HCT116 (cell line): Measurements from ENCODE around the gene SIRPB2. TPM values are rescaled to one million over a fixed set of nuclear protein-coding genes. Genes with fewer than 3 reads are reported as not detected.

Experiments used
- ATAC-seq: fragments of 200-7000 bp; cut with Tn5 transposase; 2 replicates; pipeline ENCODE4 v1.9.1; 2020; ENCODE audit warnings: mild to moderate bottlenecking, moderate library complexity
- BruUV-seq: library from RNA; stranded (reverse); fragments of 400-500 nt; replicated peaks from 2 replicates; lab custom pipeline; 2021; lab: Mats Ljungman, UMichigan
- CTCF ChIA-PET: fragments of 300-600 bp; sonication (Branson Sonifier 250); formaldehyde crosslinking; loops from one replicate; lab custom pipeline; 2021; ENCODE audit warnings: antibody characterized with exemption; lab: Charles Lee
- POLR2A ChIA-PET: fragments of 300-600, 350-600 bp; sonication (Branson Sonifier 250); formaldehyde crosslinking; loops from one replicate; lab custom pipeline; 2021; ENCODE audit warnings: antibody characterized with exemption; lab: Charles Lee
- RAD21 ChIA-PET, 2 experiments: fragments of 300-600 bp; sonication (Branson Sonifier 250); formaldehyde crosslinking; loops; one replicate each; lab custom pipeline; 2023; ENCODE audit warnings: low total read pairs in 2 of 2; ENCODE audit not compliant: uncharacterized antibody in 2 of 2, unreplicated experiment in 2 of 2, low non-redundant PET in 1 of 2; lab: Charles Lee
- DNase-seq: peaks from one replicate; pipeline ENCODE4 v3.0.0-alpha.2; 2010; ENCODE audit warnings: low read depth, low spot score
- H2AFZ ChIP-seq: fragments of 200-600 bp; shearing (Covaris generic), sonication (generic); 2 replicates; pipeline ENCODE4 v1.6.1; 2017; ENCODE audit warnings: low read depth, mixed run types, mixed read lengths, antibody characterized with exemption, low read length; ENCODE audit not compliant: poor library complexity, severe bottlenecking
- H3K27ac ChIP-seq: 2 replicates; pipeline ENCODE4 v1.5.1; 2012; ENCODE audit warnings: low read depth, low read length
- H3K27me3 ChIP-seq: fragments of 200-600 bp; sonication (generic); 2 replicates; pipeline ENCODE4 v1.6.1; 2016; ENCODE audit warnings: mixed run types, low read length, mixed read lengths; ENCODE audit not compliant: insufficient read depth
- H3K36me3 ChIP-seq, 2 experiments: fragments of 200-500 bp in 1 of 2; fragments of 200-600 bp in 1 of 2; sonication (Bioruptor generic) in 1 of 2; sonication (generic) in 1 of 2; 2 replicates each; pipeline versions ENCODE4 v1.5.1 to v1.6.1; 2014 to 2016; ENCODE audit warnings: low read length in 2 of 2, inconsistent platforms in 1 of 2, mixed read lengths in 1 of 2, mixed run types in 1 of 2; ENCODE audit not compliant: insufficient read depth in 2 of 2, control insufficient read depth in 1 of 2
- H3K4me1 ChIP-seq, 2 experiments: fragments of 200-600 bp in 1 of 2; sonication (generic) in 1 of 2; 2 replicates each; pipeline versions ENCODE4 v1.5.1 to v1.6.1; 2012 to 2017; ENCODE audit warnings: low read length in 2 of 2, inconsistent platforms in 1 of 2, mild to moderate bottlenecking in 1 of 2, mixed read lengths in 1 of 2, mixed run types in 1 of 2, moderate library complexity in 1 of 2; ENCODE audit not compliant: insufficient read depth in 2 of 2, control insufficient read depth in 1 of 2
- H3K4me2 ChIP-seq: fragments of 200-600 bp; sonication (generic); 2 replicates; pipeline ENCODE4 v1.6.1; 2017; ENCODE audit warnings: mixed run types, low read length, mixed read lengths
- H3K4me3 ChIP-seq, 2 experiments: fragments of 200-600 bp in 1 of 2; sonication (generic) in 1 of 2; replicated peaks in 1 of 2; 2 replicates each; pipeline ENCODE4 v1.5.1; 2011 to 2016; ENCODE audit warnings: low read length in 2 of 2, control low read depth in 1 of 2, low read depth in 1 of 2, mild to moderate bottlenecking in 1 of 2, mixed read lengths in 1 of 2, mixed run types in 1 of 2
- H3K79me2 ChIP-seq: fragments of 200-600 bp; sonication (generic); 2 replicates; pipeline ENCODE4 v1.6.1; 2017; ENCODE audit warnings: mild to moderate bottlenecking, mixed run types, low read length, moderate library complexity, mixed read lengths; ENCODE audit not compliant: insufficient read depth
- H3K9ac ChIP-seq: fragments of 200-600 bp; sonication (generic); 2 replicates; pipeline ENCODE4 v1.6.1; 2016; ENCODE audit warnings: low read length, mixed read lengths
- H3K9me2 ChIP-seq: fragments of 200-600 bp; sonication (generic), shearing (Covaris generic); 2 replicates; pipeline ENCODE4 v1.6.1; 2017; ENCODE audit warnings: mixed run types, mild to moderate bottlenecking, moderate library complexity; ENCODE audit not compliant: insufficient read depth
- H3K9me3 ChIP-seq, 2 experiments: fragments of 200-500 bp in 1 of 2; fragments of 200-600 bp in 1 of 2; sonication (Bioruptor generic) in 1 of 2; sonication (generic) in 1 of 2; 2 replicates each; pipeline ENCODE4 v1.6.1; 2014 to 2017; ENCODE audit warnings: low read length in 2 of 2, mixed read lengths in 2 of 2, inconsistent platforms in 1 of 2, low read depth in 1 of 2, mild to moderate bottlenecking in 1 of 2, mixed run types in 1 of 2, moderate library complexity in 1 of 2; ENCODE audit not compliant: control insufficient read depth in 1 of 2, insufficient read depth in 1 of 2
- H4K20me1 ChIP-seq: fragments of 200-600 bp; sonication (generic), shearing (Covaris generic); 2 replicates; pipeline ENCODE4 v1.6.1; 2017; ENCODE audit warnings: mixed run types, mild to moderate bottlenecking, moderate library complexity; ENCODE audit not compliant: insufficient read depth
- CBX3 ChIP-seq: IDR thresholded peaks from 2 replicates; pipeline ENCODE4 v1.6.1; 2012; ENCODE audit warnings: low read depth
- CEBPB ChIP-seq: IDR thresholded peaks from 2 replicates; pipeline ENCODE4 v1.6.1; 2012; ENCODE audit warnings: low read depth
- EZH2phosphoT487 ChIP-seq: fragments of 200-600 bp; IDR thresholded peaks from 2 replicates; pipeline ENCODE4 v1.6.1; 2018; ENCODE audit warnings: antibody characterized with exemption, borderline replicate concordance
- FOSL1 ChIP-seq: IDR thresholded peaks from 2 replicates; pipeline ENCODE4 v1.6.1; 2012; ENCODE audit warnings: low read depth
- JUND ChIP-seq: IDR thresholded peaks from 2 replicates; pipeline ENCODE4 v1.6.1; 2012
- RAD21 ChIP-seq: IDR thresholded peaks from 2 replicates; pipeline ENCODE4 v1.6.1; 2012; ENCODE audit warnings: low read depth, mild to moderate bottlenecking
- REST ChIP-seq: IDR thresholded peaks from 2 replicates; pipeline ENCODE4 v1.6.1; 2012; ENCODE audit warnings: low read depth
- SP1 ChIP-seq: IDR thresholded peaks from 2 replicates; pipeline ENCODE4 v1.6.1; 2012; ENCODE audit warnings: low read depth
- TCF7L2 ChIP-seq: IDR thresholded peaks from 2 replicates; pipeline ENCODE4 v1.7.0; 2011; ENCODE audit warnings: borderline replicate concordance, inconsistent platforms; ENCODE audit not compliant: insufficient read depth, insufficient read length; ENCODE audit errors: extremely low read depth
- YY1 ChIP-seq: IDR thresholded peaks from 2 replicates; pipeline ENCODE4 v1.6.1; 2011; ENCODE audit warnings: low read length, low read depth, moderate library complexity, mild to moderate bottlenecking; ENCODE audit not compliant: insufficient replicate concordance; ENCODE audit errors: extremely low read depth
- ZBTB33 ChIP-seq: IDR thresholded peaks from 2 replicates; pipeline ENCODE4 v1.6.1; 2011; ENCODE audit warnings: mild to moderate bottlenecking, low read length, moderate library complexity; ENCODE audit not compliant: insufficient replicate concordance; ENCODE audit errors: extremely low read depth
- ZNF274 ChIP-seq: fragments of 200-500 bp; sonication (Bioruptor generic); IDR thresholded peaks from 2 replicates; pipeline ENCODE4 v1.6.1; 2014; ENCODE audit warnings: mild to moderate bottlenecking, low read depth, low read length, inconsistent platforms
- intact Hi-C: fragments of 100-400 bp; cut with micrococcal nuclease; formaldehyde crosslinking; loops from 2 replicates; pipeline ENCODE4 v1.10.0; 2022
- total RNA-seq: library from RNA; stranded (reverse); gene quantifications from one replicate; pipeline ENCODE4 v1.2.1, GENCODE V29; 2021; ENCODE audit not compliant: unreplicated experiment
- TF ChIP-seq, protein P1 (sequence below): IDR thresholded peaks from 2 replicates; pipeline ENCODE4 v1.6.1; 2012

Gene SIRPB2
- total RNA-seq, 1 experiment from 2014 or later, result not detected

- CTCF ChIA-PET, result interaction anchor here (1.0 kb wide), 1 partner anchor 17 kb away, joined by 6 read pairs; no protein-coding TSS in a partner anchor
Observed at GRCh38 chr20:1486566-1486965, 4.7 kb downstream of the SIRPB2 start.

More at GRCh38 chr20:1486566-1486965, 4.7 kb downstream of the SIRPB2 start:
- Histone ChIP-seq H3K27me3 (no peaks in the 10 kb centered on the region), H3K9ac (no peak overlapping the region), H3K9me2 (no peaks in the 10 kb centered on the region), H3K27ac (no peak overlapping the region), H3K4me1 (peaks cover 0 to 18% of the 10 kb centered on the region in 2 experiments; a peak in 2 of 4 replicates), H3K4me3 (no peak overlapping the region), H3K9me3 (no peaks in the 10 kb centered on the region), H3K4me2 (no peak overlapping the region), H2AFZ (no peak overlapping the region), H4K20me1 (no peaks in the 10 kb centered on the region), H3K36me3 (no peaks in the 10 kb centered on the region), H3K79me2 (no peaks in the 10 kb centered on the region)
- TF ChIP-seq RAD21 (no peak), CBX3 (no peak), TCF7L2 (no peak), SP1 (no peak), REST (no peak), YY1 (no peak), FOSL1 (no peak), ZNF274 (no peak), JUND (no peak), ZBTB33 (no peak), EZH2phosphoT487 (no peak), CEBPB (no peak)
- TF ChIP-seq, protein P1, sequence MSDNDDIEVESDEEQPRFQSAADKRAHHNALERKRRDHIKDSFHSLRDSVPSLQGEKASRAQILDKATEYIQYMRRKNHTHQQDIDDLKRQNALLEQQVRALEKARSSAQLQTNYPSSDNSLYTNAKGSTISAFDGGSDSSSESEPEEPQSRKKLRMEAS, result no peak
- intact Hi-C loops, result no loop called here
- ATAC-seq, result no peak
- no peak for DNase-seq
- RAD21 ChIA-PET, result no interaction called here
- no TSS peak for BruUV-seq
- POLR2A ChIA-PET, result no interaction called here
